ENCODE data around the gene XXYLT1.
"Not testable (repeated sequence)": the region's sequence is repeated elsewhere in the genome, so short reads cannot be mapped to it uniquely, and the experiment has no call there.

XXYLT1 gene

GRCh38 chr3:195270817-195271409 is at the start of gene XXYLT1:
XXYLT1 (minus strand) TSS chr3:195271159; CDS start chr3:195271058, 101 bp downstream.
- Mint-ChIP-seq H3K27ac (peak within 1 kb of the TSS; percentile 79), H3K36me3 (ENCODE audit: low read depth) (no peaks in the 10 kb centered on the region), H3K9me3 (no peaks in the 10 kb centered on the region), H3K4me3 (peak within 1 kb of the TSS; percentile 87), H3K27me3 (ENCODE audit: low read depth) (no peaks in the 10 kb centered on the region), H3K4me1 (ENCODE audit: low read depth) (peaks cover 20% of the 10 kb centered on the region)

GRCh38 chr3:195319060-195319459 is 48.1 kb upstream of the XXYLT1 start:
- Mint-ChIP-seq H3K9me3 (peaks cover 25% of the 10 kb centered on the region), H3K36me3 (ENCODE audit: low read depth) (peaks cover 44% of the 10 kb centered on the region), H3K27ac (no peak overlapping the region), H3K4me1 (ENCODE audit: low read depth) (peaks cover 3% of the 10 kb centered on the region), H3K4me3 (no peak overlapping the region), H3K27me3 (ENCODE audit: low read depth) (no peaks in the 10 kb centered on the region)

GRCh38 chr3:195312714-195313113 is 41.8 kb upstream of the XXYLT1 start:
- Mint-ChIP-seq H3K4me3 (no peak overlapping the region), H3K27me3 (ENCODE audit: low read depth) (no peaks in the 10 kb centered on the region), H3K27ac (no peak overlapping the region), H3K9me3 (no peaks in the 10 kb centered on the region), H3K4me1 (ENCODE audit: low read depth) (no peaks in the 10 kb centered on the region), H3K36me3 (ENCODE audit: low read depth) (peaks cover 2% of the 10 kb centered on the region)

- no peak overlapping the region for H3K27ac Mint-ChIP-seq
- no peaks in the 10 kb centered on the region for H3K4me1 Mint-ChIP-seq (ENCODE audit: low read depth)
- H3K4me3 Mint-ChIP-seq, result no peak overlapping the region
- no peaks in the 10 kb centered on the region for H3K9me3 Mint-ChIP-seq
- peaks cover 11% of the 10 kb centered on the region for H3K36me3 Mint-ChIP-seq (ENCODE audit: low read depth)
- H3K27me3 Mint-ChIP-seq (ENCODE audit: low read depth), result no peaks in the 10 kb centered on the region
Measured at GRCh38 chr3:195307711-195308110, 36.8 kb upstream of the XXYLT1 start.

- H3K27ac Mint-ChIP-seq, result no peak overlapping the region
Measured at GRCh38 chr3:195306369-195306768, 35.4 kb upstream of the XXYLT1 start.

GRCh38 chr3:195302431-195302830 is 31.5 kb upstream of the XXYLT1 start:
- no peak overlapping the region for H3K27ac Mint-ChIP-seq
- H3K4me1 Mint-ChIP-seq (ENCODE audit: low read depth), result peaks cover 3% of the 10 kb centered on the region
- peaks cover 30% of the 10 kb centered on the region for H3K36me3 Mint-ChIP-seq (ENCODE audit: low read depth)
- H3K27me3 Mint-ChIP-seq (ENCODE audit: low read depth), result no peaks in the 10 kb centered on the region
- no peak overlapping the region for H3K4me3 Mint-ChIP-seq
- H3K9me3 Mint-ChIP-seq, result no peaks in the 10 kb centered on the region

More at GRCh38 chr3:195306369-195306768, 35.4 kb upstream of the XXYLT1 start:
- Mint-ChIP-seq H3K4me3 (no peak overlapping the region), H3K36me3 (ENCODE audit: low read depth) (peaks cover 19% of the 10 kb centered on the region), H3K9me3 (no peaks in the 10 kb centered on the region), H3K4me1 (ENCODE audit: low read depth) (no peaks in the 10 kb centered on the region), H3K27me3 (ENCODE audit: low read depth) (no peaks in the 10 kb centered on the region)

GRCh38 chr3:195297446-195297845 is 26.5 kb upstream of the XXYLT1 start:
- H3K36me3 Mint-ChIP-seq (ENCODE audit: low read depth), result peaks cover 28% of the 10 kb centered on the region
- H3K4me1 Mint-ChIP-seq (ENCODE audit: low read depth), result peaks cover 3% of the 10 kb centered on the region
- no peaks in the 10 kb centered on the region for H3K9me3 Mint-ChIP-seq
- no peaks in the 10 kb centered on the region for H3K27me3 Mint-ChIP-seq (ENCODE audit: low read depth)
- H3K27ac Mint-ChIP-seq, result no peak overlapping the region
- H3K4me3 Mint-ChIP-seq, result no peak overlapping the region

- Mint-ChIP-seq H3K4me3 (no peak overlapping the region), H3K27me3 (ENCODE audit: low read depth) (no peaks in the 10 kb centered on the region), H3K4me1 (ENCODE audit: low read depth) (peaks cover 3% of the 10 kb centered on the region), H3K36me3 (ENCODE audit: low read depth) (peaks cover 31% of the 10 kb centered on the region), H3K27ac (no peak overlapping the region), H3K9me3 (no peaks in the 10 kb centered on the region)
Measured at GRCh38 chr3:195296662-195297061, 25.7 kb upstream of the XXYLT1 start.

- Mint-ChIP-seq H3K27me3 (ENCODE audit: low read depth) (no peaks in the 10 kb centered on the region), H3K36me3 (ENCODE audit: low read depth) (peaks cover 24% of the 10 kb centered on the region), H3K4me1 (ENCODE audit: low read depth) (no peaks in the 10 kb centered on the region), H3K4me3 (no peak overlapping the region), H3K27ac (no peak overlapping the region), H3K9me3 (no peaks in the 10 kb centered on the region)
Measured at GRCh38 chr3:195291121-195291520, 20.2 kb upstream of the XXYLT1 start.

GRCh38 chr3:195290643-195291042 is 19.7 kb upstream of the XXYLT1 start:
- peaks cover 24% of the 10 kb centered on the region for H3K36me3 Mint-ChIP-seq (ENCODE audit: low read depth)
- not testable (repeated sequence) for H3K9me3 Mint-ChIP-seq; H3K4me1 Mint-ChIP-seq (ENCODE audit: low read depth); H3K27ac Mint-ChIP-seq; H3K4me3 Mint-ChIP-seq; H3K27me3 Mint-ChIP-seq (ENCODE audit: low read depth)

- Mint-ChIP-seq H3K36me3 (ENCODE audit: low read depth) (peaks cover 19% of the 10 kb centered on the region), H3K4me1 (ENCODE audit: low read depth) (peaks cover 1% of the 10 kb centered on the region), H3K27ac (no peak overlapping the region), H3K9me3 (no peaks in the 10 kb centered on the region), H3K4me3 (no peak overlapping the region), H3K27me3 (ENCODE audit: low read depth) (no peaks in the 10 kb centered on the region)
Measured at GRCh38 chr3:195286115-195286872, 15.3 kb upstream of the XXYLT1 start.

GRCh38 chr3:195285372-195285771 is 14.4 kb upstream of the XXYLT1 start:
- Mint-ChIP-seq H3K4me1 (ENCODE audit: low read depth) (peaks cover 1% of the 10 kb centered on the region), H3K9me3 (no peaks in the 10 kb centered on the region), H3K4me3 (no peak overlapping the region), H3K27me3 (ENCODE audit: low read depth) (no peaks in the 10 kb centered on the region), H3K27ac (no peak overlapping the region), H3K36me3 (ENCODE audit: low read depth) (peaks cover 19% of the 10 kb centered on the region)

- Mint-ChIP-seq H3K4me3 (no peak overlapping the region), H3K27ac (no peak overlapping the region), H3K36me3 (ENCODE audit: low read depth) (peaks cover 19% of the 10 kb centered on the region), H3K4me1 (ENCODE audit: low read depth) (peaks cover 1% of the 10 kb centered on the region), H3K9me3 (no peaks in the 10 kb centered on the region), H3K27me3 (ENCODE audit: low read depth) (no peaks in the 10 kb centered on the region)
Measured at GRCh38 chr3:195284842-195285241, 13.9 kb upstream of the XXYLT1 start.

GRCh38 chr3:195282961-195283360 is 12.0 kb upstream of the XXYLT1 start:
- Mint-ChIP-seq H3K36me3 (ENCODE audit: low read depth) (peaks cover 20% of the 10 kb centered on the region), H3K27ac (no peak overlapping the region), H3K4me1 (ENCODE audit: low read depth) (peaks cover 1% of the 10 kb centered on the region), H3K9me3 (no peaks in the 10 kb centered on the region), H3K27me3 (ENCODE audit: low read depth) (no peaks in the 10 kb centered on the region), H3K4me3 (no peak overlapping the region)

- H3K27ac Mint-ChIP-seq, result no peak overlapping the region
- H3K4me3 Mint-ChIP-seq, result no peak overlapping the region
- peaks cover 3% of the 10 kb centered on the region for H3K36me3 Mint-ChIP-seq (ENCODE audit: low read depth)
- H3K4me1 Mint-ChIP-seq (ENCODE audit: low read depth), result peaks cover 15% of the 10 kb centered on the region
- no peaks in the 10 kb centered on the region for H3K9me3 Mint-ChIP-seq
- no peaks in the 10 kb centered on the region for H3K27me3 Mint-ChIP-seq (ENCODE audit: low read depth)
Measured at GRCh38 chr3:195274259-195274966, 3.5 kb upstream of the XXYLT1 start.

Data from T-helper 1 cell treated with Interleukin-12 subunit alpha and Interleukin-12 subunit beta and Interleukin-4 antibody, amounts not matched to agents 30 μg/mL and 1 μg/mL, for 36 hours (primary cell).